Activated naive CD8-positive, alpha-beta T cell treated with anti-CD3 and anti-CD28 coated beads for 36 hours (primary cell): ENCODE results near the gene OR2T34. TPM values are rescaled to one million over a fixed set of nuclear protein-coding genes. Genes with fewer than 3 reads are reported as not detected.
"Not testable (repeated sequence)": the region's sequence is repeated elsewhere in the genome, so short reads cannot be mapped to it uniquely, and the experiment has no call there.

ENCODE experiments used
- DNase-seq: peaks from one replicate; pipeline ENCODE4 v3.0.0; 2021
- H3K27ac Mint-ChIP-seq: one replicate; pipeline ENCODE4 v1.8.0; 2022; ENCODE audit warnings: mild to moderate bottlenecking, moderate library complexity, mixed read lengths
- H3K27me3 Mint-ChIP-seq: one replicate; pipeline ENCODE4 v1.8.0; 2022; ENCODE audit warnings: mild to moderate bottlenecking, mixed read lengths
- H3K36me3 Mint-ChIP-seq: one replicate; pipeline ENCODE4 v1.8.0; 2021; ENCODE audit warnings: mild to moderate bottlenecking, mixed read lengths
- H3K4me1 Mint-ChIP-seq: one replicate; pipeline ENCODE4 v1.8.0; 2021; ENCODE audit warnings: mixed read lengths
- H3K4me3 Mint-ChIP-seq: one replicate; pipeline ENCODE4 v1.8.0; 2022; ENCODE audit warnings: mild to moderate bottlenecking, moderate library complexity, mixed read lengths
- H3K9me3 Mint-ChIP-seq: one replicate; pipeline ENCODE4 v1.8.0; 2022; ENCODE audit warnings: mixed read lengths
- total RNA-seq, 2 experiments: library from RNA; stranded (reverse); gene quantifications; one replicate each; pipeline ENCODE4 v1.2.3, GENCODE V29; 2021

The OR2T34 gene, protein sequence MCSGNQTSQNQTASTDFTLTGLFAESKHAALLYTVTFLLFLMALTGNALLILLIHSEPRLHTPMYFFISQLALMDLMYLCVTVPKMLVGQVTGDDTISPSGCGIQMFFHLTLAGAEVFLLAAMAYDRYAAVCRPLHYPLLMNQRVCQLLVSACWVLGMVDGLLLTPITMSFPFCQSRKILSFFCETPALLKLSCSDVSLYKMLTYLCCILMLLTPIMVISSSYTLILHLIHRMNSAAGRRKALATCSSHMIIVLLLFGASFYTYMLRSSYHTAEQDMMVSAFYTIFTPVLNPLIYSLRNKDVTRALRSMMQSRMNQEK
- total RNA-seq = not detected

DNA sequence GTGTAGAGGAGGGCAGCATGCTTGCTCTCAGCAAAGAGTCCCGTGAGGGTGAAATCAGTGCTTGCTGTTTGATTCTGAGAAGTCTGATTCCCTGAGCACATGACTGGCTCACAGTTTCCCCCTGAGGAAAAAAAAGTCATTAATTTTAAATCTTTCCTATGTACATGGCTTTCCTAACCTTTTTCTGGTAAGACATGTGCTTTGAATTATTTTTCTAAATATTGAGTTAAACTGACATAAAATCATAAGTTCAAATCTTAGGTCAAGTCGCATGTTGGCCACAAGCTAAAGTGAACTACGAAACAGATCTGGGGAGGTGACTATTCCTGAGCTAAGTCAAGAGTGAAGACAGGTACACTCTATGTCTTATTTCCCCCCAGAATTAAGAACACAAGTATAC is at the start of gene OR2T34:
Gene OR2T34, minus strand, starts transcription at position 101 of the 400 bp plus-strand sequence. Its CDS starts 0 bp downstream, at position 101.
- not testable (repeated sequence) for H3K4me3 Mint-ChIP-seq, H3K27ac Mint-ChIP-seq, DNase-seq, H3K36me3 Mint-ChIP-seq, H3K27me3 Mint-ChIP-seq, H3K4me1 Mint-ChIP-seq, H3K9me3 Mint-ChIP-seq

DNA sequence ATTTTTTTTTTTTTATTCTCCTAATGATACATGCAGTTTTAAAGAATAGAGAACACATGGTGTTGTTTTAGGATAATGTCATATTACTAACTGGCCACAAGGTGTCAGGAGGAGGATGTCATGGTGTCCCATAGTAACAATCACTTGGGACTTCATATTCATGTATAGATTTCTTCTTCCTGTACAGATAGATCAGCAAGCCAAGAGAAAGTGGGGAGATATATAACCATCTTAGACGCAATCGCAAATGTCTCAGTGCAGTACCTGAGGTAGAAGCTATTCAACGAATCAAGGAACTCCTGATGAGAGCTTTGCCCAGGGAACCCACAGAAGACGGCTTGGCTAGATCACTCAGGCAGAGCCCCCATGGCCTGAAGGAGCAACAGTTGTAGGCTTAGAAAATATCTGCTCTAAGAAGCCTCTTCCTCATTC is 48.0 kb upstream of the OR2T34 start:
- Mint-ChIP-seq H3K4me3 (no peak overlapping the region), H3K27me3 (no peaks in the 10 kb centered on the region), H3K27ac (no peak overlapping the region), H3K9me3 (no peaks in the 10 kb centered on the region), H3K4me1 (peaks cover 2% of the 10 kb centered on the region), H3K36me3 (no peaks in the 10 kb centered on the region)
- DNase-seq = no peak

DNA sequence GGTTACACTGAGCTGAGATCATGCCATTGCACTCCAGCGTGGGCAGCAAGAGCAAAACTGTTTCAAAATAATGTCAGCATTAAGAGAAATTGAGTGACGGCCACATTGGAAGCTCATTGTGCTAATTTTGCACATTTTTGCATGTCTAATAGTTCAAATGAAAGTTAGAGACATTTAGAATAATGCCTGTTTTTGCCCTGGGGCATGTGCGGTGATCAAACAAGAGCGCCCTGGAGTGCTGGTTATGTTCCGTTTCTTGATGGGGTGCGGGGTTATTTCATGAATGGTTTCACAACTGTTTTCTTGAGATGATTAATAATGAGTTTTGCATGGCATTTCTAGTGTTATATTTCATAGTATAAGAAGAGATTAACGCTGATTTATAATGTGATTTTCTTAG is 47.2 kb upstream of the OR2T34 start:
- no peak for DNase-seq
- Mint-ChIP-seq H3K36me3 (no peaks in the 10 kb centered on the region), H3K27me3 (no peaks in the 10 kb centered on the region), H3K9me3 (no peaks in the 10 kb centered on the region), H3K27ac (no peak overlapping the region), H3K4me3 (no peak overlapping the region), H3K4me1 (peaks cover 2% of the 10 kb centered on the region)

DNA sequence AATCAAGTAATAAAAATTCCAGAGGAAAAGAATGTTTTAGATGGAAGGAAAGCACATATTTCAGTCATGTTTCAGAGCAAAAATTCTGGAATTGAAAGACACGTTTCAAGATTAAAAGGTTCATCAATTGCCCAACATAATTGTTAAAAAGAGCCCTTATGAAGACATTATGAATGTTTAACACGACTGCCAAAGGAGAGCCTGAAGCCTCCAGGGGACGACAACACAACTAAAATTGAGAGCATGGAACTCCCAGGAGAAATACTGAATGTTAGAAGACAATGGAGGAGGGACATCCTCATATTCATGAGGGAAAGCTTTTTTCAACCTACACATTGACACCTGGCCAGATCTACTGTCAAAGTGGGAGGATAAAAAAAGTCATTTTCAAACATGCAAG is 44.3 kb upstream of the OR2T34 start:
- peaks cover 1% of the 10 kb centered on the region for H3K9me3 Mint-ChIP-seq
- peaks cover 2% of the 10 kb centered on the region for H3K36me3 Mint-ChIP-seq
- H3K27me3 Mint-ChIP-seq = no peaks in the 10 kb centered on the region
- peaks cover 10% of the 10 kb centered on the region for H3K4me1 Mint-ChIP-seq
- H3K27ac Mint-ChIP-seq = no peak overlapping the region
- no peak overlapping the region for H3K4me3 Mint-ChIP-seq
- DNase-seq = peak; percentile 8

DNA sequence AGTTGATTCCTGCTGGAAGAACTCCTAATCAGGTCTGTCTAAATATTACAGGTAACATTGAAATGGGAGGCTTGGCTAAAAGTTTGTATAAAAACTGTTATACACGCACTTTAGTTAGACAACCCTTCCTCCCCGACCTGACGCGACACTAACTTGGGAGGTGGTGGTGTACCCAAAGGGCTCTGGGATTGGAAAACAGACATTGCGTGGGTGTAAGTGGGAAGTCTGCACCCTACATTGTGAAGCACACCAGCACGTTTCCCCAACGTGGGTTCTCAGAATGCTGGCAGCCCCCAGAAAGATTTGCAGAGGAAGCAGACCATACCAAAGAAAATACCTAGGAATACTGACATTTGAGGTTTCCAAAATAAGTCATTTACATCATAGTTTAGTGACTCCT is 43.6 kb upstream of the OR2T34 start:
- H3K27ac Mint-ChIP-seq = no peak overlapping the region
- peaks cover 1% of the 10 kb centered on the region for H3K9me3 Mint-ChIP-seq
- peaks cover 15% of the 10 kb centered on the region for H3K4me1 Mint-ChIP-seq
- peaks cover 2% of the 10 kb centered on the region for H3K36me3 Mint-ChIP-seq
- no peak overlapping the region for H3K4me3 Mint-ChIP-seq
- DNase-seq = no peak
- H3K27me3 Mint-ChIP-seq = no peaks in the 10 kb centered on the region

DNA sequence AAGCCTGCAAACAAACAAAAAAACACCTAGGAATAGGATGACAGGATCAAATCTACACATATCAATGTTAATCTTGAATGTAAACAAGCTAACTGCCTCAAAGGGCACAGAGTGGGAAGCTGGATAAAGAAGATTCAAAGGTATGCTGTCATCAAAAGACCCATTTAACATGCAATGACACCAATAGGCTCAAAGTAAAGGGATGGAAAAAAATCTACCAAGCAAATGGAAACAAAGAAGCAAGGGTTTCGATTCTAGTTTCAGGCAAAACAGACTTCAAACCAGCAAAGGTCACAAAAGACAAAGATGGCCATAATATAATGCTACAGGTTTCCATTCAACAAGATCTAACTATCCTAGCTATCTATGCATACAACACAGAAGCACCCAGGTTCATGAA is 39.2 kb upstream of the OR2T34 start:
- Mint-ChIP-seq H3K4me1 (peaks cover 21% of the 10 kb centered on the region), H3K27ac (peak overlapping the region; percentile 84), H3K36me3 (peaks cover 2% of the 10 kb centered on the region), H3K9me3 (peaks cover 1% of the 10 kb centered on the region), H3K4me3 (no peak overlapping the region), H3K27me3 (no peaks in the 10 kb centered on the region)
- no peak for DNase-seq

DNA sequence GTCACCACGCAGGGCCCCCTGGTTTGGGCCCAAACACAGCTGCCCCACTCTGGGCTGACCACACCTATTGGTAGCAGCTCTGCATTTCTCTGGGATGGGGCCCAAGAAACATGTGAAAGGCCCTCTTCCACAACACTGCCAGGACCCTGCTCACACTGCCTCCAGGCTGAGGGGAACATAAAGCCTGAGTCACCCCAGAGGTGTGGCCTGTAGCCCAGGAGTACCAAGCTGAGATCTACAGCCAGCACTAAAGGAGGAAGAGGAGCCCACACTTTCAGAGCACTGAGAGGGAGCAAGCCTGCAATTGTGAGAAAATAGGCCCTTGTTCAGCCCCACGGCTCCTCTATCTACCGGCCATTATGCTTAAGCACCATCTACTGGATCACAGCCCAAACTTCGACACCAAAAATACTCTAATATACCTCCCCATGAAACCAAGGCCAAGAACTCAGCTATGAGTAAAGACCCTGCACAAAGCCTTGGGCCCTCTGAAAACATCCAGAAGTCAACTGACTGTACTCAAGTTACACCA is 37.4 kb upstream of the OR2T34 start:
- no peak overlapping the region for H3K27ac Mint-ChIP-seq
- peaks cover 1% of the 10 kb centered on the region for H3K9me3 Mint-ChIP-seq
- H3K36me3 Mint-ChIP-seq = peaks cover 2% of the 10 kb centered on the region
- H3K27me3 Mint-ChIP-seq = no peaks in the 10 kb centered on the region
- DNase-seq = peak; percentile 6
- H3K4me3 Mint-ChIP-seq = no peak overlapping the region
- H3K4me1 Mint-ChIP-seq = peaks cover 19% of the 10 kb centered on the region

DNA sequence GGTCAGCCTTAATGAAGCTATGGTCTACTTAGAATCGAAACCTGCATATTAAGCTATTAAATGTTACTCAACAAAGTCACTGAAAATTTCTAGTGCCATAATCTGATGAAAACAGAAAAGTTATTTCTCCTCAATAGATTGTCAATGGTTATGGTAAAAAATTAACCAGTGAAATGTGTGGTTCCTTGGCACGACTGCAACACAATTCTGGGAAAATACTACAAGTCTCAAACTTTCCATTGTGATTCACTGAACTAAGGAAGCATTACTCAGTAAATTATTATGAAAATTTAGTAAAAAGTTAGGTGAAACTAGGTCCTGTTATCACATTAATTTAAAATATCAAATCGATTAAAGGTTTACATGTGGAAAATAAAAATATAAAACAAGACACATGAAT is 35.7 kb upstream of the OR2T34 start:
- H3K27me3 Mint-ChIP-seq = no peaks in the 10 kb centered on the region
- H3K9me3 Mint-ChIP-seq = peaks cover 1% of the 10 kb centered on the region
- H3K4me3 Mint-ChIP-seq = no peak overlapping the region
- no peak for DNase-seq
- peak overlapping the region; percentile 29 for H3K27ac Mint-ChIP-seq
- H3K36me3 Mint-ChIP-seq = peaks cover 2% of the 10 kb centered on the region
- peaks cover 16% of the 10 kb centered on the region for H3K4me1 Mint-ChIP-seq

DNA sequence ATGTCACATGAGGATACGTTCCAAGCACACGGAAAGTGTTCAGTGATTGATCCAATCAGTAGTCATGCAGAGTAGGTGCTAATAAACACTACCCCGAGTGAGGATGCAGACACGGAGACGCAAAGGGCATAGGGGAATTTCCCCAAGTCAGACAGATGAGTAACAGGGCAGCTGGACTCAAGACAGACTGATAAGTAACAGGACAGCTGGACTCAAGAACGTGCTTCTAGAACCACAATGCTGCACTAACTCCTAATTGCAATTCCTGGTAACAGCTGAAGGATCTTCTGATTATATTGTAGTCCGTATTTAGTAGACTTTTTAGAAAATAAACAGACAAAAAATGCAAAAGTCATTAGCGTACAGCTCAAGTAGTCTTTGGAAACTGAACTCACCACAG is 24.8 kb upstream of the OR2T34 start:
- H3K9me3 Mint-ChIP-seq = no peaks in the 10 kb centered on the region
- H3K27me3 Mint-ChIP-seq = no peaks in the 10 kb centered on the region
- DNase-seq = no peak
- peaks cover 3% of the 10 kb centered on the region for H3K36me3 Mint-ChIP-seq
- H3K4me3 Mint-ChIP-seq = no peak overlapping the region
- peaks cover 4% of the 10 kb centered on the region for H3K4me1 Mint-ChIP-seq
- no peak overlapping the region for H3K27ac Mint-ChIP-seq

DNA sequence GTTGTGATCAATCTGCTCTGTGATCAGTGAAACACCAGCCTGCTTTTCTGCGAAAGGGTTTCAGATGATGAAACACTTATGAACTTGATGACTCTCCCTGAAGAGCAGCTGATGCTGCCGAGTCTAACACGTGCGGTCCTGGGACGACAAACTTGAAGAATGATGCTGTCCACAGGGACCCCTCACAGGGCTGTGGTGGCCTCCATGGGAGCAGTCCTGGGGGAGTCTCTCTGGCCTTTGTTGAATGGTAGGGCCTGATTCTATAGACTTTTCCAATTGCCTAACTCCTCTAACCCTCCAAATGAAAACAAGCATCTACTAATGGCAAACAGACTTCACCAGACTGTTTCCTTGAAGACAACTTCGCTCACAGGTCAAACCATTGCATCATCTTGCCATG is 23.0 kb upstream of the OR2T34 start, which contains the start of gene OR2T10:
Gene OR2T10, minus strand, starts transcription at position 112 of the 400 bp plus-strand sequence. CDS start 3,932 bp downstream, outside the sequence.
- peaks cover 4% of the 10 kb centered on the region for H3K4me1 Mint-ChIP-seq
- H3K4me3 Mint-ChIP-seq = no peak within 1 kb of the TSS
- no peak for DNase-seq
- no peaks in the 10 kb centered on the region for H3K9me3 Mint-ChIP-seq
- H3K27me3 Mint-ChIP-seq = no peaks in the 10 kb centered on the region
- H3K27ac Mint-ChIP-seq = no peak within 1 kb of the TSS
- H3K36me3 Mint-ChIP-seq = no peaks in the 10 kb centered on the region

DNA sequence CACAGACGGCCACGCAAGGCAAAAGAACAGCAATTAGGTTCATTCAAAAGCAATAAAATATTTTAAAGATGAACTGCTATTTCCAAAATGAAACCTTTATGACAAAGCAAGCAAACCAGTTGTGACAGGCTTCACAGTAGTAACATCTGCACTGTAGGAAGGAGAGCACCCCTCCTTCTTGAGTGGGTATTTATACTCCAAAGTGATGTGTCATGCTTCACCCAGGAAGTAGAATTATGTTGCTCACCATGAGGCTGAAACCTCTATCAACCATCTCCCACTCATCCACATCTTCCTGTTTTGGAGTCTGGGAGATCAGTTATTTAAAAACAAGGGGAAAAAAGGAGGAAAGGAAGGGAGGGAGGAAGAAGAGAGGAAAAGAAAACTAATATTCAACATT is 22.1 kb upstream of the OR2T34 start:
- no peak overlapping the region for H3K27ac Mint-ChIP-seq
- no peak overlapping the region for H3K4me3 Mint-ChIP-seq
- H3K27me3 Mint-ChIP-seq = no peaks in the 10 kb centered on the region
- H3K4me1 Mint-ChIP-seq = peaks cover 4% of the 10 kb centered on the region
- H3K36me3 Mint-ChIP-seq = no peaks in the 10 kb centered on the region
- DNase-seq = no peak
- H3K9me3 Mint-ChIP-seq = no peaks in the 10 kb centered on the region

DNA sequence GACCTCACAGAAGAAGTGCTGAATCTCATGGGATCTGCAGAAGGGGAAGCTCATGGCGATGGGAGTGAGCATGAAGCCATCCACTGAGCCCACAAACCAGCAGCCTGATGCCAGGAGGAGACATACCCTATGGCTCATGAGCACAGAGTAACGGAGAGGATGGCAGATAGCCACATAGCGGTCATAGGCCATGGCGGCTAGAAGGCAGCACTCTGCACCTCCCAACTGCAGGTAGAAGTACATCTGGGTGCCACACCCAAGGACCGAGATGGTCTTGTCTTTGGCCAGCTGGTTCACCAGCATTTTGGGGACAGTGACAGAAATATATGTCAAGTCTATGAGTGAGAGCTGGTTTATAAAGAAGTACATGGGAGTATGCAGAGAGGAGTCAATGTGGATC is 18.7 kb upstream of the OR2T34 start:
- no peak overlapping the region for H3K4me3 Mint-ChIP-seq
- DNase-seq = no peak
- H3K27ac Mint-ChIP-seq = no peak overlapping the region
- H3K4me1 Mint-ChIP-seq = peaks cover 4% of the 10 kb centered on the region
- H3K27me3 Mint-ChIP-seq = no peaks in the 10 kb centered on the region
- no peaks in the 10 kb centered on the region for H3K9me3 Mint-ChIP-seq
- no peaks in the 10 kb centered on the region for H3K36me3 Mint-ChIP-seq

DNA sequence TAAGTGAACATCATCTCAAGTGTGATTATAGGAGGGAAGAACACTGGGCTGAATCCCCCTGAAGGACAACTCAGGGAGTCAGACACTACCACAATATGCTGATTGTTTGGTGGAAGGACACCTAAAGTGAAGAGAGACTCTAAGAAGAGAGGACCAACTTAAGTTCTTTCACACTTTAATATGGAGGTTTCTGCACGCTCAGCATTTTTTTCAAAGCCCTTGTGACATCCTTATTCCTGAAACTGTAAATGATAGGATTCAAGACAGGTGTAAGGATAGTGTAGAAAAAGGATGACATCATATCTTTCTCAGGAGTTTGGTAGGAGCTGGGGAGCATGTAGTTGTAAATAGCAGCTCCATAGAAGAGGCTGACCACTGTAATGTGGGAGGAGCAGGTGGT is 18.1 kb upstream of the OR2T34 start:
- DNase-seq = no peak
- Mint-ChIP-seq H3K4me1 (peaks cover 4% of the 10 kb centered on the region), H3K9me3 (no peaks in the 10 kb centered on the region), H3K4me3 (no peak overlapping the region), H3K27ac (no peak overlapping the region), H3K27me3 (no peaks in the 10 kb centered on the region), H3K36me3 (no peaks in the 10 kb centered on the region)

DNA sequence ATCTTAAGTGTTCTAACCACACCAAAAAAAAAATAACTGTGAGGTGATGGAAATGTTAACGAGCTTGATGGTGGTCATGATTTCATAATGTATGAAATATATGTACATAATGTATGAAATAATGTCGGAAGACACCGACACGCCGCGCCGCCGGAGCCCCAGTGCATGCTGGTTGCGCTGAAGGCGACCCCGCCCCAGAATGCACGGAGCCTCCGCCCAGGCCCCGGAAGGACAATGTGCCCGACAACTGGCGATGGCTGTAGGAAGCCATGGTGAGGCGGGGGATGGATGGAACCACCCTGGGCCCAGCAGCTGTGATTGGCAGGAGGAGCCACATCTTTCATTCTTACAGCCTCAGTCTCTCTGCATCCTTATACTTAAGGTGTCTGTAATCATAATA is 15.5 kb upstream of the OR2T34 start:
- no peak for DNase-seq
- Mint-ChIP-seq H3K9me3 (no peaks in the 10 kb centered on the region), H3K27ac (no peak overlapping the region), H3K4me1 (no peaks in the 10 kb centered on the region), H3K27me3 (no peaks in the 10 kb centered on the region), H3K4me3 (no peak overlapping the region), H3K36me3 (no peaks in the 10 kb centered on the region)

DNA sequence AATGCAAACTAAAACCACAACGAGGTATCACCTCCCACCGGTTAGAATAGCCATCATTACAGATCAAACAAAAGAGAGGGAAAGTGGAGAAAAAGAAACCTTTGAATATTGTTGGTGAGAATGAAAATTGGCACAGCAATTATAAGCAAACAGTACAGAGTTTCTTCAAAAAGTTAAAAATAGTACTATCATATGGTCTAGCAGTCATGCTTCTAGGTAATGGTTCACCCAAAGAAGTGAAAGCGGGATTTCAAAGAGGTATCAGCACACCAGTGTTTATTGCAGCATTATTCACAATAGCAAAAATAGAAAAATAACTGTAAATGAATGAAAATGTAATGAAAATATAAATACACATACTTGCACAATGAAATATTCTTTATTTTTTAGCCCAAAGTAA is 14.8 kb upstream of the OR2T34 start:
- H3K4me3 Mint-ChIP-seq = no peak overlapping the region
- no peak for DNase-seq
- H3K9me3 Mint-ChIP-seq = no peaks in the 10 kb centered on the region
- H3K27ac Mint-ChIP-seq = no peak overlapping the region
- no peaks in the 10 kb centered on the region for H3K27me3 Mint-ChIP-seq
- H3K4me1 Mint-ChIP-seq = no peaks in the 10 kb centered on the region
- H3K36me3 Mint-ChIP-seq = no peaks in the 10 kb centered on the region

DNA sequence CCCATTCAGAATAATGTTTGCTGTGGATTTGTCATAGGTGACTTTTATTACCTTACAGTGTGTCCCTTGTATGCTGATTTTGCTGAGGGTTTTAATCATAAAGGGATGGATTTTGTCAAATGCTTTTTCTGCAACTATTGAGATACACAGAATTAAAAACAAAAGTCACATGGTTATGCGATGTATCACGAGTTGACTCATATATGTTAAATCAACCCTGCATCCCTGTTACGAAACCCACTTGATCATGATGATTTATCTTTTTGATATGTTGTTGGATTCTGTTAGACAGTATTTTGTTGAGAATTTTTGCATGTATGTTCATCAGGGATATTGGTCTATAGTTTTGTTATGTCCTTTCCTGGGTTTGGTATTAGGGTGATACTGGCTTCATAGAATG is 10.7 kb upstream of the OR2T34 start:
- H3K27ac Mint-ChIP-seq = no peak overlapping the region
- H3K27me3 Mint-ChIP-seq = no peaks in the 10 kb centered on the region
- H3K4me1 Mint-ChIP-seq = no peaks in the 10 kb centered on the region
- DNase-seq = no peak
- no peaks in the 10 kb centered on the region for H3K36me3 Mint-ChIP-seq
- no peak overlapping the region for H3K4me3 Mint-ChIP-seq
- H3K9me3 Mint-ChIP-seq = no peaks in the 10 kb centered on the region
